DND-41 (cell line): ENCODE results near the gene MATR3.

ENCODE experiments used
- ATAC-seq: fragments of 200-7000 bp; cut with Tn5 transposase; 3 replicates; pipeline ENCODE4 v1.9.1; 2021; ENCODE audit warnings: low read depth; ENCODE audit not compliant: insufficient read depth
- DNase-seq: peaks from one replicate; pipeline ENCODE4 v3.0.0-alpha.2; 2020
- H2AFZ ChIP-seq: 2 replicates; pipeline ENCODE4 v1.6.0; 2012; ENCODE audit warnings: low read depth, low read length
- H3K27ac ChIP-seq: 2 replicates; pipeline ENCODE4 v1.5.1; 2012; ENCODE audit warnings: low read length, inconsistent platforms
- H3K27me3 ChIP-seq: fragments of 200-600 bp; sonication (generic); 2 replicates; pipeline ENCODE4 v1.6.0; 2012; ENCODE audit warnings: low read length, mild to moderate bottlenecking, inconsistent platforms; ENCODE audit not compliant: insufficient read depth, poor library complexity
- H3K36me3 ChIP-seq: 2 replicates; pipeline ENCODE4 v1.5.1; 2012; ENCODE audit warnings: low read length, inconsistent platforms; ENCODE audit not compliant: insufficient read depth
- H3K4me1 ChIP-seq: 2 replicates; pipeline ENCODE4 v1.5.1; 2012; ENCODE audit warnings: mild to moderate bottlenecking, low read length; ENCODE audit not compliant: insufficient read depth
- H3K4me2 ChIP-seq: 2 replicates; pipeline ENCODE4 v1.6.0; 2012; ENCODE audit warnings: mild to moderate bottlenecking, moderate library complexity, low read length, inconsistent platforms; ENCODE audit not compliant: insufficient read depth
- H3K4me3 ChIP-seq, 2 experiments: fragments of 200-600 bp in 1 of 2; shearing (Covaris generic) in 1 of 2; 2 replicates each; pipeline ENCODE4 v1.5.1; 2012 to 2016; ENCODE audit warnings: inconsistent platforms in 2 of 2, low read length in 2 of 2, mild to moderate bottlenecking in 2 of 2, low read depth in 1 of 2, moderate library complexity in 1 of 2
- H3K79me2 ChIP-seq: 2 replicates; pipeline ENCODE4 v1.6.0; 2012; ENCODE audit warnings: low read length, inconsistent platforms; ENCODE audit not compliant: insufficient read depth
- H3K9ac ChIP-seq: 2 replicates; pipeline ENCODE4 v1.6.0; 2012; ENCODE audit warnings: low read depth, mild to moderate bottlenecking, inconsistent platforms, low read length, moderate library complexity
- H3K9me3 ChIP-seq: 2 replicates; pipeline ENCODE4 v1.5.1; 2012; ENCODE audit warnings: low read length, moderate library complexity, mild to moderate bottlenecking, inconsistent platforms; ENCODE audit not compliant: insufficient read depth, severe bottlenecking
- H4K20me1 ChIP-seq: 2 replicates; pipeline ENCODE4 v1.6.0; 2012; ENCODE audit warnings: low read length; ENCODE audit not compliant: insufficient read depth
- EZH2 ChIP-seq: IDR thresholded peaks from 3 replicates; pipeline ENCODE4 v1.6.1; 2012; ENCODE audit warnings: borderline replicate concordance, low read depth, mild to moderate bottlenecking, moderate library complexity, low read length, inconsistent platforms; ENCODE audit not compliant: severe bottlenecking
- TF ChIP-seq, protein P1 (sequence below): IDR thresholded peaks from 2 replicates; pipeline ENCODE4 v1.5.1; 2012; ENCODE audit warnings: borderline replicate concordance, low read length, moderate library complexity, mild to moderate bottlenecking; ENCODE audit not compliant: poor library complexity, severe bottlenecking; ENCODE audit errors: extremely low read depth

Gene MATR3

GRCh38 chr5:139361835-139362429 lies 68.4 kb downstream of the MATR3 start:
- H3K9me3 ChIP-seq: no peaks in the 10 kb centered on the region
- H3K4me3 ChIP-seq: no peak overlapping the region
- TF ChIP-seq EZH2: no peak
- TF ChIP-seq, protein P1, sequence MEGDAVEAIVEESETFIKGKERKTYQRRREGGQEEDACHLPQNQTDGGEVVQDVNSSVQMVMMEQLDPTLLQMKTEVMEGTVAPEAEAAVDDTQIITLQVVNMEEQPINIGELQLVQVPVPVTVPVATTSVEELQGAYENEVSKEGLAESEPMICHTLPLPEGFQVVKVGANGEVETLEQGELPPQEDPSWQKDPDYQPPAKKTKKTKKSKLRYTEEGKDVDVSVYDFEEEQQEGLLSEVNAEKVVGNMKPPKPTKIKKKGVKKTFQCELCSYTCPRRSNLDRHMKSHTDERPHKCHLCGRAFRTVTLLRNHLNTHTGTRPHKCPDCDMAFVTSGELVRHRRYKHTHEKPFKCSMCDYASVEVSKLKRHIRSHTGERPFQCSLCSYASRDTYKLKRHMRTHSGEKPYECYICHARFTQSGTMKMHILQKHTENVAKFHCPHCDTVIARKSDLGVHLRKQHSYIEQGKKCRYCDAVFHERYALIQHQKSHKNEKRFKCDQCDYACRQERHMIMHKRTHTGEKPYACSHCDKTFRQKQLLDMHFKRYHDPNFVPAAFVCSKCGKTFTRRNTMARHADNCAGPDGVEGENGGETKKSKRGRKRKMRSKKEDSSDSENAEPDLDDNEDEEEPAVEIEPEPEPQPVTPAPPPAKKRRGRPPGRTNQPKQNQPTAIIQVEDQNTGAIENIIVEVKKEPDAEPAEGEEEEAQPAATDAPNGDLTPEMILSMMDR: no peak
- H3K27ac ChIP-seq: no peak overlapping the region
- DNase-seq (no peak), ATAC-seq (no peak)
- H3K36me3 ChIP-seq: peaks cover 64% of the 10 kb centered on the region
- peaks cover 89% of the 10 kb centered on the region for H3K79me2 ChIP-seq
- H4K20me1 ChIP-seq: peaks cover 73% of the 10 kb centered on the region
- no peaks in the 10 kb centered on the region for H3K4me1 ChIP-seq
- no peak overlapping the region for H3K4me2 ChIP-seq
- no peaks in the 10 kb centered on the region for H3K27me3 ChIP-seq
- H3K9ac ChIP-seq: no peak overlapping the region
- no peak overlapping the region for H2AFZ ChIP-seq

- Histone ChIP-seq H4K20me1 (peaks cover 53% of the 10 kb centered on the region), H3K79me2 (peaks cover 74% of the 10 kb centered on the region), H3K27ac (no peak overlapping the region), H3K27me3 (no peaks in the 10 kb centered on the region), H3K4me3 (no peak overlapping the region), H3K4me2 (no peak overlapping the region), H2AFZ (no peak overlapping the region), H3K9me3 (no peaks in the 10 kb centered on the region), H3K4me1 (no peaks in the 10 kb centered on the region), H3K9ac (no peak overlapping the region), H3K36me3 (peaks cover 77% of the 10 kb centered on the region)
- TF ChIP-seq, protein P1: no peak
- no peak for TF ChIP-seq EZH2
- ATAC-seq (no peak), DNase-seq (no peak)
Observed at GRCh38 chr5:139363937-139364336, 70.4 kb downstream of the MATR3 start.

DNA sequence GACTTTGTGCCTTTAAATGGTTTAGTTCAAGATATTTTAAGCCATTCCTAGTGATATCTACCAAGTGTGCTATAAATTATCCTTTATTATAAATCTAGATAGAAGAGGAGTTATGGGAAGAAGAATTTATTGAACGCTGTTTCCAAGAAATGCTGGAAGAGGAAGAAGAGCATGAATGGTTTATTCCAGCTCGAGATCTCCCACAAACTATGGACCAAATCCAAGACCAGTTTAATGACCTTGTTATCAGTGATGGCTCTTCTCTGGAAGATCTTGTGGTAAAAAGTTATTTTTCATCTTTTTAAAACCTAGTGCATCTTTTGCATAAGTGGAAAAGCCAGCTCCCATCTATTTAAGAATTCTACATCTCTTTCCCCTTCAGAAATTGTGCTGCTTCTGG lies 70.9 kb downstream of the MATR3 start:
- Histone ChIP-seq H3K4me1 (no peaks in the 10 kb centered on the region), H4K20me1 (peaks cover 48% of the 10 kb centered on the region), H3K27me3 (no peaks in the 10 kb centered on the region), H3K27ac (no peak overlapping the region), H3K4me3 (no peak overlapping the region), H2AFZ (no peak overlapping the region), H3K79me2 (peaks cover 74% of the 10 kb centered on the region), H3K9me3 (no peaks in the 10 kb centered on the region), H3K4me2 (no peak overlapping the region), H3K36me3 (peaks cover 79% of the 10 kb centered on the region), H3K9ac (no peak overlapping the region)
- no peak for ATAC-seq
- TF ChIP-seq, protein P1: no peak
- no peak for TF ChIP-seq EZH2
- no peak for DNase-seq
